Ishikawa (cell line): ENCODE data around the gene CCDC78.

Experiments used
- CEBPB ChIP-seq: IDR thresholded peaks from 2 replicates; pipeline ENCODE4 v1.6.1; 2012
- CREB1 ChIP-seq: IDR thresholded peaks from 2 replicates; pipeline ENCODE4 v1.6.1; 2012; ENCODE audit warnings: low read depth
- EGR1 ChIP-seq: IDR thresholded peaks from 2 replicates; pipeline ENCODE4 v1.6.1; 2012
- EP300 ChIP-seq: IDR thresholded peaks from 2 replicates; pipeline ENCODE4 v1.6.1; 2012; ENCODE audit warnings: borderline replicate concordance
- FOXM1 ChIP-seq: IDR thresholded peaks from 2 replicates; pipeline ENCODE4 v1.6.1; 2012; ENCODE audit warnings: low read depth, borderline replicate concordance
- MAX ChIP-seq: IDR thresholded peaks from 2 replicates; pipeline ENCODE4 v1.6.1; 2012
- NFIC ChIP-seq: IDR thresholded peaks from 2 replicates; pipeline ENCODE4 v1.6.1; 2012
- RAD21 ChIP-seq: IDR thresholded peaks from 2 replicates; pipeline ENCODE4 v1.6.1; 2012; ENCODE audit warnings: low read depth
- TAF1 ChIP-seq: IDR thresholded peaks from 2 replicates; pipeline ENCODE4 v1.6.1; 2012; ENCODE audit warnings: low read depth, mild to moderate bottlenecking
- TCF12 ChIP-seq: IDR thresholded peaks from 2 replicates; pipeline ENCODE4 v1.6.1; 2012; ENCODE audit warnings: low read depth
- TEAD4 ChIP-seq: IDR thresholded peaks from 2 replicates; pipeline ENCODE4 v1.6.1; 2012
- USF1 ChIP-seq: IDR thresholded peaks from 2 replicates; pipeline ENCODE4 v1.6.1; 2012
- YY1 ChIP-seq: IDR thresholded peaks from 2 replicates; pipeline ENCODE4 v1.6.1; 2012; ENCODE audit warnings: low read depth
- ZBTB7A ChIP-seq: IDR thresholded peaks from 2 replicates; pipeline ENCODE4 v1.6.1; 2012; ENCODE audit warnings: low read depth
- TF ChIP-seq, protein P1 (sequence below): IDR thresholded peaks from 2 replicates; pipeline ENCODE4 v1.6.1; 2012; ENCODE audit warnings: low read depth, mild to moderate bottlenecking

The CCDC78 gene

GRCh38 chr16:732936-733335, 6.7 kb upstream of the CCDC78 start:
- no peak for TF ChIP-seq EP300
- no peak for TF ChIP-seq TAF1
- no peak for TF ChIP-seq CEBPB
- TF ChIP-seq TEAD4, result no peak
- TF ChIP-seq ZBTB7A, result no peak
- TF ChIP-seq RAD21, result no peak

GRCh38 chr16:732332-732731, 6.1 kb upstream of the CCDC78 start:
- no peak for TF ChIP-seq TCF12
- no peak for TF ChIP-seq EGR1
- TF ChIP-seq, protein P1, sequence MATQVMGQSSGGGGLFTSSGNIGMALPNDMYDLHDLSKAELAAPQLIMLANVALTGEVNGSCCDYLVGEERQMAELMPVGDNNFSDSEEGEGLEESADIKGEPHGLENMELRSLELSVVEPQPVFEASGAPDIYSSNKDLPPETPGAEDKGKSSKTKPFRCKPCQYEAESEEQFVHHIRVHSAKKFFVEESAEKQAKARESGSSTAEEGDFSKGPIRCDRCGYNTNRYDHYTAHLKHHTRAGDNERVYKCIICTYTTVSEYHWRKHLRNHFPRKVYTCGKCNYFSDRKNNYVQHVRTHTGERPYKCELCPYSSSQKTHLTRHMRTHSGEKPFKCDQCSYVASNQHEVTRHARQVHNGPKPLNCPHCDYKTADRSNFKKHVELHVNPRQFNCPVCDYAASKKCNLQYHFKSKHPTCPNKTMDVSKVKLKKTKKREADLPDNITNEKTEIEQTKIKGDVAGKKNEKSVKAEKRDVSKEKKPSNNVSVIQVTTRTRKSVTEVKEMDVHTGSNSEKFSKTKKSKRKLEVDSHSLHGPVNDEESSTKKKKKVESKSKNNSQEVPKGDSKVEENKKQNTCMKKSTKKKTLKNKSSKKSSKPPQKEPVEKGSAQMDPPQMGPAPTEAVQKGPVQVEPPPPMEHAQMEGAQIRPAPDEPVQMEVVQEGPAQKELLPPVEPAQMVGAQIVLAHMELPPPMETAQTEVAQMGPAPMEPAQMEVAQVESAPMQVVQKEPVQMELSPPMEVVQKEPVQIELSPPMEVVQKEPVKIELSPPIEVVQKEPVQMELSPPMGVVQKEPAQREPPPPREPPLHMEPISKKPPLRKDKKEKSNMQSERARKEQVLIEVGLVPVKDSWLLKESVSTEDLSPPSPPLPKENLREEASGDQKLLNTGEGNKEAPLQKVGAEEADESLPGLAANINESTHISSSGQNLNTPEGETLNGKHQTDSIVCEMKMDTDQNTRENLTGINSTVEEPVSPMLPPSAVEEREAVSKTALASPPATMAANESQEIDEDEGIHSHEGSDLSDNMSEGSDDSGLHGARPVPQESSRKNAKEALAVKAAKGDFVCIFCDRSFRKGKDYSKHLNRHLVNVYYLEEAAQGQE, result no peak
- TF ChIP-seq EP300, result no peak
- no peak for TF ChIP-seq USF1
- TF ChIP-seq CEBPB, result no peak
- no peak for TF ChIP-seq TAF1
- no peak for TF ChIP-seq YY1
- TF ChIP-seq RAD21, result no peak
- TF ChIP-seq ZBTB7A, result no peak
- TF ChIP-seq TEAD4, result no peak
- TF ChIP-seq MAX, result no peak
- TF ChIP-seq NFIC, result no peak
- no peak for TF ChIP-seq FOXM1
- TF ChIP-seq CREB1, result no peak

- TF ChIP-seq RAD21 (no peak), ZBTB7A (no peak), USF1 (no peak), TCF12 (no peak)
- TF ChIP-seq, protein P1, result no peak
Measured at GRCh38 chr16:730666-731509, 4.6 kb upstream of the CCDC78 start.

DNA sequence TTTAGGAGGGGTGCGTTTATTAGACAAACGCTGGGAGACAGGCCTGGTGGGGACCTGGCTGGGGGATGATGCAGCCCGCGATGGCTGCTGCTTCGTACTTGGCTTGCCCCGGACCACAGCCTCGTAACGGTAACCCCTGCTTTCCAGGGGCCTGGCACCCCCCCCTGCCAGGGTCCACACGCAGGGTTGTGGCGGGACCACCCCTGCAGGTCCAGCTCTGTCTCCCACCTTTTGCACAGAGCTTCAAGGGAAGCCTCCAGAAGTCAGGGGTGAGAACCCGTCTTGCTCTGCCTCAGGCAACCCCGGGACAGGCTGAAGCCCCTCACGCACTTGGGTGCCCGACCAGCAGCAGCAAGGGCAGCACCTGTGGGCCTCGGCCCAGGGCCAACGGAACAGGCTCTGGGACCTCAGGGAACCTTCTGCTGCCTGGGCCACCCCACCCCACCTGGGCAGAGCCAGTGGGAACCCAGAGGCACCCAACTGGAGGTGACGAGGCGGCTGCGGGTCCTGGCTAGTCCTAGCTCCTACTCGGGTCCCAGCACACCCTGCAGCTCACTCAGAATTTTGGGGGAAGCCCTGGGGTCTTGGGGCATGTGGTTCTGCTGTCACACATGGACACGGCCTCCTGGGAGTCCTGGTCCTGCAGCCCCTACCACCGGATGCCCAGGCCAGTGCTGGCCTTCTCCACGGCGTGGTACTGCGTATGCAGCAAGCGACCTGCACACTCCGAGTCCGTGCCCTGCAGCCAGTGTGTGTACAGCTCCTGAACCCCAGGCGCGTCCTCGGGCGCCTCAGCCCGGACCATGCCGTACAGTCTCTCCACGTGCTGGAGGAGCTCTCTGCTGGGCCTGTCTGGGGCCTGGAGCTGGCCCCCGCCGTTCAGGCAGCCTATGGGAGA, 3.8 kb upstream of the CCDC78 start:
- TF ChIP-seq TCF12 (no peak), USF1 (no peak), YY1 (no peak), CEBPB (no peak), TEAD4 (no peak), TAF1 (no peak), FOXM1 (no peak), NFIC (no peak), CREB1 (no peak), MAX (no peak), ZBTB7A (no peak), EP300 (no peak), RAD21 (no peak)
- TF ChIP-seq, protein P1, result no peak
